Panc1 (cell line): Measurements from ENCODE around the gene HIKESHI.

Experiments
- CTCF ChIP-seq: fragments of 450-650 bp; IDR thresholded peaks from 2 replicates; pipeline ENCODE4 v1.5.1; 2017; ENCODE audit warnings: mild to moderate bottlenecking
- POLR2AphosphoS5 ChIP-seq: IDR thresholded peaks from 2 replicates; pipeline ENCODE4 v1.6.1; 2012; ENCODE audit warnings: mild to moderate bottlenecking, low read depth, low read length, moderate library complexity

- no peak for TF ChIP-seq CTCF
- TF ChIP-seq POLR2AphosphoS5, result no peak
These were observed 86.2 kb downstream of the HIKESHI start for GRCh38 chr11:86388198-86388597.
